ENCODE results near the gene PRDM7.

GRCh38 chr16:90019543-90020259, 57.4 kb downstream of the PRDM7 start:
- TF ChIP-seq POLR2A (IDR thresholded peaks at IDR 0.05): no peak
- TF ChIP-seq, protein P1, sequence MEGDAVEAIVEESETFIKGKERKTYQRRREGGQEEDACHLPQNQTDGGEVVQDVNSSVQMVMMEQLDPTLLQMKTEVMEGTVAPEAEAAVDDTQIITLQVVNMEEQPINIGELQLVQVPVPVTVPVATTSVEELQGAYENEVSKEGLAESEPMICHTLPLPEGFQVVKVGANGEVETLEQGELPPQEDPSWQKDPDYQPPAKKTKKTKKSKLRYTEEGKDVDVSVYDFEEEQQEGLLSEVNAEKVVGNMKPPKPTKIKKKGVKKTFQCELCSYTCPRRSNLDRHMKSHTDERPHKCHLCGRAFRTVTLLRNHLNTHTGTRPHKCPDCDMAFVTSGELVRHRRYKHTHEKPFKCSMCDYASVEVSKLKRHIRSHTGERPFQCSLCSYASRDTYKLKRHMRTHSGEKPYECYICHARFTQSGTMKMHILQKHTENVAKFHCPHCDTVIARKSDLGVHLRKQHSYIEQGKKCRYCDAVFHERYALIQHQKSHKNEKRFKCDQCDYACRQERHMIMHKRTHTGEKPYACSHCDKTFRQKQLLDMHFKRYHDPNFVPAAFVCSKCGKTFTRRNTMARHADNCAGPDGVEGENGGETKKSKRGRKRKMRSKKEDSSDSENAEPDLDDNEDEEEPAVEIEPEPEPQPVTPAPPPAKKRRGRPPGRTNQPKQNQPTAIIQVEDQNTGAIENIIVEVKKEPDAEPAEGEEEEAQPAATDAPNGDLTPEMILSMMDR (IDR thresholded peaks at IDR 0.05): peak in 5 of 6 experiments; percentile 18 to 65 (median 40)

Data from Peyer's patch (tissue), 4 donors.